ENCODE data around the gene ITPKA. TPM values are rescaled to one million over a fixed set of nuclear protein-coding genes. Genes with fewer than 3 reads are reported as not detected.
A peak's percentile ranks its signal among the peaks of the same experiment; 100 is the strongest.

ITPKA gene
- total and polyA plus RNA-seq, 2 of the 13 experiments (the other 11 are each of a cell fraction or from before 2014, with no cell fraction given), result 13.2 to 41.3 TPM

DNA sequence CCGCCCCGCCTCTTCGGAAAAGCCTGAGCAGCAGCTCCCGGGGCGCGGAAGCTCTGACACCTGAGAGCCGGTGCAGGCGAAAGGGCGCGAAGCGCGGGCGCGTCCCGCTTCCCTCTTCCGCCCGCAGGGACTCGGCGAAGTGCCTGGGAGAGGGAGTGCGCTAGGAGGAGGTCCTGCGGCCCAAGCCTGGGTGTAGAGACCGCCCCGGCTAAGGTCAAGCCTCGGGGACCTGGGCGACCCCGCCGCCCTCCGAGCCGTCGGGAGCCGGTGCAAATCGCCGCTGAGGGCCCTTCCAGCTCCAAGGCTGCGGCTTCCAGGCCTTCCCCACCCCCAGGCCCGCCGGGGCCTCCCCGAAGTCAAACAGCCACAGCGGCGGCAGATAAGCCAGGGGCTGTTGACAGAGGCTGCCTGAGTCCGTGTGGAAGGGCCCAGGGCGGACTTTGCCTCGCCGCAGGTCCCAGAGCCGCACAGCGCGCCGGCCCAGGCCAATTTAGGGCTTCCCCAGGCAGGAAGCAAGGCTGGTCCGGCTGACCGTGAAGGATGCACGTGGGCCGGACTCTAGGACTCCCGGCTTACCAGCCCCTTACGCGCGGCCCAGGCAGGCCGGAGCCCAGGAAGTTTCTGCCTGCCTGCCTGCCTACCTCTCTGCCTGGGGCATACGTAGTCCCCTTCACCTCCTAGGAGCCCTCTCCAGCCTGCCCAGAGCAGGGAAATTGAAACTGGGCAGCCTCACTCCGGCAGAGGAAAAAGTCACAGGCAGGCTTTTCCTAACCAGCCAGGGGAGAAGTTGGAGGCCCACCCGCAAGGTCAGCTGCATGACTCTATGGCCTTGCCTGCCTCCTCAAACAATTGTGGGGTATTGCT, 2.3 kb downstream of the ITPKA start (continued):
- TF ChIP-seq TCF12 (IDR thresholded peaks at IDR 0.05) (no peak), TCF12 (CRISPR knock-in tag; IDR thresholded peaks at IDR 0.05) (peak; percentile 92), ZEB1 (IDR thresholded peaks at IDR 0.05; ENCODE audit: insufficient replicate concordance, low read depth) (peak; percentile 50), SPEN (CRISPR knock-in tag; IDR thresholded peaks at IDR 0.05; ENCODE audit: low read depth) (peak; percentile 90), CENPT (CRISPR knock-in tag; IDR thresholded peaks at IDR 0.05; ENCODE audit: low read depth) (no peak), ZSCAN22 (CRISPR knock-in tag; IDR thresholded peaks at IDR 0.05) (no peak), ZNF574 (CRISPR knock-in tag; IDR thresholded peaks at IDR 0.05) (peak; percentile 91), CHCHD3 (CRISPR knock-in tag; IDR thresholded peaks at IDR 0.05) (no peak), THAP8 (CRISPR knock-in tag; IDR thresholded peaks at IDR 0.05; ENCODE audit: borderline replicate concordance) (no peak), IRF9 (CRISPR knock-in tag; IDR thresholded peaks at IDR 0.05; ENCODE audit: borderline replicate concordance) (peak; percentile 93; the same call in 1 of the 2 replicates), FOSL1 (CRISPR knock-in tag; IDR thresholded peaks at IDR 0.05; ENCODE audit: borderline replicate concordance) (no peak), KLF16 (CRISPR knock-in tag; IDR thresholded peaks at IDR 0.05) (peak; percentile 14 to 63; a peak in 2 of 4 replicates), RBFOX2 (IDR thresholded peaks at IDR 0.05; ENCODE audit: low read depth, low read length) (peak; percentile 83), HINFP (CRISPR knock-in tag; IDR thresholded peaks at IDR 0.05; ENCODE audit: low read depth) (0 out of 2 replicates have a peak, but pooled peaks have one; percentile 50), TEAD3 (CRISPR knock-in tag; optimal IDR thresholded peaks at IDR 0.05; ENCODE audit: borderline replicate concordance) (no peak), HHEX (CRISPR knock-in tag; IDR thresholded peaks at IDR 0.05) (no peak; the same call in 1 of the 2 replicates), MXI1 (IDR thresholded peaks at IDR 0.05; ENCODE audit: borderline replicate concordance, low read depth, low read length) (peak; percentile 84; the same call in 1 of the 3 replicates), ZNF7 (CRISPR knock-in tag; IDR thresholded peaks at IDR 0.05) (no peak), ZNF562 (CRISPR knock-in tag; IDR thresholded peaks at IDR 0.05; ENCODE audit: borderline replicate concordance) (no peak), ISL2 (CRISPR knock-in tag; IDR thresholded peaks at IDR 0.05) (peak; percentile 85; the same call in 1 of the 2 replicates)
- TF ChIP-seq, protein P1, sequence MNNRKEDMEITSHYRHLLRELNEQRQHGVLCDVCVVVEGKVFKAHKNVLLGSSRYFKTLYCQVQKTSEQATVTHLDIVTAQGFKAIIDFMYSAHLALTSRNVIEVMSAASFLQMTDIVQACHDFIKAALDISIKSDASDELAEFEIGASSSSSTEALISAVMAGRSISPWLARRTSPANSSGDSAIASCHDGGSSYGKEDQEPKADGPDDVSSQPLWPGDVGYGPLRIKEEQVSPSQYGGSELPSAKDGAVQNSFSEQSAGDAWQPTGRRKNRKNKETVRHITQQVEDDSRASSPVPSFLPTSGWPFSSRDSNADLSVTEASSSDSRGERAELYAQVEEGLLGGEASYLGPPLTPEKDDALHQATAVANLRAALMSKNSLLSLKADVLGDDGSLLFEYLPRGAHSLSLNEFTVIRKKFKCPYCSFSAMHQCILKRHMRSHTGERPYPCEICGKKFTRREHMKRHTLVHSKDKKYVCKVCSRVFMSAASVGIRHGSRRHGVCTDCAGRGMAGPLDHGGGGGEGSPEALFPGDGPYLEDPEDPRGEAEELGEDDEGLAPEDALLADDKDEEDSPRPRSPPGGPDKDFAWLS (CRISPR knock-in tag; IDR thresholded peaks at IDR 0.05; ENCODE audit: borderline replicate concordance), result no peak
